NCI-H187 (cell line): ENCODE data around the gene PRKAB1.

Source experiments
- DNase-seq, 2 experiments: peaks; one replicate each; lab custom pipeline; 2025; lab: John Stamatoyannopoulos, UW

Gene PRKAB1

DNA sequence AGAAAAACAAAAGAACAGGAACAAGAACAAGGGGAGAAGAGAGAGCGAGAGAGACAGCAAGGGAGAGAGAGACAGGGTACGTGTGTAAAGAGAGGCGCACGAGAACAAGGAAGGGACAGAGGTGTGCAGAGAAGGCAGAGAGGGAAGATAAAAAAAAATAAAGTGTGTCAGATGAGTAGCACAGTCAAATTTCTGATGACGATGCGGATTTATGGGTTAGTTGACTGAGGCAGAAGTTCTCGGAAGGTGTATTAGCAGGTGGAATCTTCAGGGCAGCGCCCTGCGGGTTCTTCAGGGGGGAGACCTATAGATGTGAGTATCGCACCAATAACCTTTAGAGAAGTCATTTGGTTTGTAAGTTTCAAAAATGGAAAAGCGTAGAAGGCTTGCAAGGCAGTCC is 44.8 kb downstream of the PRKAB1 start:
- DNase-seq, result no peak

DNA sequence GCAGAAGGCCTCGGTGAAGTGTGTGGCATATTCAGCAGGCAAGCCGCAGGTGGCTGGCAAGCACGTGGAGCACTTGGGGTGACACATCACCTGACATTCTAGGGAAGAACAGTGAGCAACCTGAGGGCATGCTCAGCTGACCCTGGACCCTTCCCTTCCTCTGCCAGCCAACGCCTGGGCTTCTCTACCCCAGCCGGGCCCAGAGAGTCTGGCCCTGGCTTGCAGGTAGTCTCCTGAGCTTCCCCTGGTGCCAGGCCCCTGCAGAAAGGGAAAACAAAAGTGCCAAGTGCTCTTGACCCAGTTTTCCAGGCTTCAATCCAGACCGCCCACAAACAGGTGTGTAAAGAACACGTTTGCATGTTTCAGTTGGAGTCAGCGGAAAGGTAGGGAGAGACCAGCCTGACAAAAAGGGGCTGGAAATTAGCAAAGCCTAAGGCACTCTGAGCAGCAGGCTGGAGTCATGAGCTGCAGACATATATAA is 45.7 kb downstream of the PRKAB1 start:
- DNase-seq, result peak; percentile 70 to 92

DNA sequence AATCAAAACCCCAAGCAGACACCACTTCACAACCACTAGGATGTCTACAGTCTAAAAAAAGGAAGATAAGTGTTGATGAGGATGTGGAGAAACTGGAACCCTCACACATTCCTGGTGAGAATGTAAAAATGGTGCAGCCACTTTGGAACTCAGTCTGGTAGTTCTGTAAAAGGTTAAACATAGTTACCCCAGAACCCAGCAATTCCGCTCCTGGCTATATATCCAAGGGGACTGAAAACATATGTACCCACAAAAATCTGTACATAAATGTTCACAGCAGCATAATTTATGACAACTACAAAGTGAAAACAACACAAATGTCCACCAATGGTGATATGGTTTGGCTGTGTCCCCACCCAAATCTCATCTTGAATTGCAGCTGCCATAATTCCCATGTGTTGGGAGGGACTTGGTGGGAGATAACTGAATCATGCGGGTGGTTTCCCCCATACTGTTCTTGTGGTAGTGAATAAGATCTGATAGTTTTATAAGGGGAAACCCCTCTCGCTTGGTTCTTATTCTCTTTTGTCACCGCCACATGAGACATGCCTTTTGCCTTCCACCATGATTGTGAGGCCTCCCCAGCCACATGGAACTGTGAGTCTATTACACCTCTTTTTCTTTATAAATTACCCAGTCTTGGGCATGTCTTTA is 46.8 kb downstream of the PRKAB1 start:
- DNase-seq, result no peak

DNA sequence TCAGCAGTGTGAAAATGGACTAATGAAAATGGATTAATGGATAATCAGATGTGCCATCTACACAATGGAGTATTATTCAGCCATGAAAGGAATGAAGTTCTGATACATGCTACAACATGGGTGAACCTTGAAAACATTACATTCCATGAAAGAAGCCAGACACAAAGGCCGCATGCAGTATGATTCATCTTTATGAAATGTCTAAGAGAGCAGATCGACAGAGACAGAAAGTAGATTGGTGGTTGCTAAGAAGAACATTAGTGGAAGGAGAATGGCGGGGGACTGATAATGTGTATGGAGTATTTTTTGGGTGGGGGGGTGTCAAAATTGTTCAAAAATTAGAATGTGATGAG is 47.3 kb downstream of the PRKAB1 start:
- DNase-seq, result no peak

DNA sequence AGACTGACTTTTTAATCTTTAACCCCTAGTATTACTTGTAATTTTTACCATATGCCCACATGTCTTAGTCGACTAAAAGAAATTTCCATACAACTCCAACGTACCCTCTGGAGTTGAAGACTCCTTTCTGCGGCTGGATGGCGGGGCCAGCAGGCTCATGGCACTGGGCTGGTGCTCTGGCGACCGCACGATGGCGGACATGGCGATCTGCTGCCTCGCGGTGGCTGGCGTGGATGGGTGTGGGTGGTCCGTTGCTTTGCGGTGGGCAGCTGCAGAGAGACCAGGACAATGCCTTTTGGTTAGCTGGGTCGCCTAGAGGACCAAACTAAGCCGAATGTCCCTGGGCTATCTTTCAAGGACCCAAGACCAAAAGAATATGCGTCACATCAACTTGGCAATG is 50.2 kb downstream of the PRKAB1 start:
- DNase-seq, result no peak

DNA sequence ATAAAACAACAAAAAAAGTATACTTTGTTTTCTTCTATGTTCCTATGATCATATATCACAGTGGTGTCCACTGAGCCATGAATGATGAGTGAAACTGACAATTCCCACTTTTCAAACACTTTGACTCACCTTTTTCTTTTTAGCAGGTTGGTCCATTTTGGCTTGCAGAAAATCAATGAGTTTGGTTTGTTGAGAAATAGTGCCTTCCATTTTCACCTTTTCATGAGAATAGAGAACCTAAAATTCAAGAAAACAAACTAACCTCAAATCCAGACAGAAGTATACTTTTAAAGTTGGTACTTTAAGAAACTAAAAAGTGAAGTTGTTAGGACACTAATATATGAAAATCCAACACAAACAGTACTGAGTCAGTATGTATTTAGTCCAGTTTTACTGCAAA is 52.4 kb downstream of the PRKAB1 start:
- no peak for DNase-seq

DNA sequence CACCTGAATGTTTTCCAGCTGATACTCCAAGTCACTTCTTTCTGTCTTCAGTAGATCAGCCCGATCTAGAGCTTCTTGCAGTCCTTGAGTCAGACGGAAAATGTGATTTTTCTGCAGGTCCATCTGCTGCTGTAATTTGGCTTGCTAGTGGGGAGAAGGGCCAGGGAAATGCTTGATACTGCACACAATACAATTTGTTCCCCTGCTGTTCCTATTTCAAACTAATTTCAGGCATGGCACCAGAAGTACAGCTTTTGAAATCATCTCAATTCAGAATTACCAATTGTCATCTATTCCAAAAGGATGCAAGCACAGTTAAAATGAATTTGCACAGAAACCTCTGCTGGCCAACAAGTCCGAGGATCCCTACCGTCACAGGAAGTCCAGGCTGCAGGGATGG is 53.4 kb downstream of the PRKAB1 start:
- no peak for DNase-seq

DNA sequence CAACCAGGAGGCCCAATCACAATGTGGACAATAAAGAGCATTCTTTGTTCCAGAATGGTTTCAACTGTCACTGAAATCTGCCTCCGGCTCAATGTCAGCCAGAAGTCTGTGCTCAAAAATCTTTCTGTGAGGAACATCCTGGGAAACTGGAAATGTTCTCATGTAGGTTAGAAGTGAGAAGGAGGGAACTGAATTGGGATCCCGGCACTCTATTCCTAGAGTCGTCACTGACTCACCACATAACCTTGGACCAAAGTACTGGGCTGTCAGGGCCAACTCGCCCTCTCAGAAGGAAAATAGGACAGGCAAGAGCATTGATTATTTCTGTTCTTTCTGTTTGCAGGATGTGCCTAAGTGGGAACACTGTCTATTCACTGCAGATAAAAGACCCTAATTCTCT is 57.6 kb downstream of the PRKAB1 start:
- DNase-seq, result no peak

DNA sequence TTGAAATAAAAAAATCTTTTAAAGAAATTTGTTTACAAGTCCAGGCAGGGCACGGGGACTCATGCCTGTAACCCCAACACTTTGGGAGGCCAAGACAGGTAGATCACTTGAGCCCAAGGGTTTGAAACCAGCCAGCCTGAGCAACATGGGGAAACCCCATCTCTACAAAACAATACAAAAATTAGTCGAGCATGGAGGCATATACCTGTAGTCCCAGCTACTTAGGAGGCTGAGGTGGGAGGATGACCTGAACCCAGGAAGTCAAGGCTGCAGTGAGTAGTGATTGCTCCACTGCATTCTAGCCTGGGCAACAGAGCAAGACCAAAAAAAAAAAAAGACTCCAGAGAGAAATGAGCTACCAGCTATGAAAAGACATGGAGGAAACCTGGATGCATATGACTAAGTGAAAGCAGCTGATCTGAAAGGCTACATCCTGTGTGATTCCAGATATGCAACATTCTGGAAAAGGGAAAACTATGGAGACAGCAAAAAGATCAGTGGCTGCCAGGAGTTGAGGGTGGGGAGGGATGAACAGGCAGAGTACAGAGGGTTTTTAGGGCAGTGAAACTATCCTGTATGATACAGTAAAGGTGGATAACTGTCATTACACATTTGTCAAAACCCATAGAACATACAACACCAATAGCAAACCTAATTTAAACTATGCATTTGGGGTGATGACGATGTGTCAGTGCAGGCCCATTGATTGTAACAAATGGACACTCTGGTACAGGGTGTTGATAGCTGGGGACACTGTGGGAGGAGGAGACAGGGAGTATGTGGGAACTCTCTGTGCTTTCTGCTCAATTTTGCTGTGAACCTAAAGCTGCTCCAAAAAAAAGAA is 59.9 kb downstream of the PRKAB1 start:
- DNase-seq, result no peak

DNA sequence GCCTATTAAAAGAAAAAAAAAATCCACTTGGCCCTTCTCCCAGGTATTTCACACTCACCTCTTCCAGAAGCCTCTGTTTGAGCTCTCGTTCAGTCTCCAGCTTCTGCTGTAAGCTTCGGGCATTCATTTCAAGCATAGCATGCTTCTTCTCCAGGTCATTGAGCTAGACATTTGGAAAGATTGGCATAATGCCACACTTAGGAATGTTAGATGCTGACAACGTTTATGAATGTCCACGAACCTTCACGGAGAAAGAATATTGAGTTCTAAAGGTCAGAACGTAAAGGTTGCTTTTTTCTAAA is 60.5 kb downstream of the PRKAB1 start:
- no peak for DNase-seq

DNA sequence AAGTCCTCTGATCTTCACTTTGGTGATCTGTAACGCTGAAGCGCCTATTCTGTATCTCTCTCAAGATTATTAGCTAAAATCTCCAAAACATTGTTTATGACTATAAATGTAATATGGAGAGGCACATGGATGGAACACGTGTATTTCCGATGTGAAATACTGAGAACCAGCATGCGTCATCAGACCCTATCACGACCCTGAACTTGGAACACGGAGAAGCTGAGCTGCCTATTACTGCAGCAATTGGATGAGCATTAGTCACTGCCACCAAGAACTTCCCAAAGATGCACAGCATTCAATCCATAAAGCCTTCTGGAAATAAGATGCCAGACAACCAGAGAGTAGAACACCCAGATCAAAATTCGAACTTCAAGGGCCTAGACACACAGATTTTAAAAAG is 61.9 kb downstream of the PRKAB1 start:
- no peak for DNase-seq

DNA sequence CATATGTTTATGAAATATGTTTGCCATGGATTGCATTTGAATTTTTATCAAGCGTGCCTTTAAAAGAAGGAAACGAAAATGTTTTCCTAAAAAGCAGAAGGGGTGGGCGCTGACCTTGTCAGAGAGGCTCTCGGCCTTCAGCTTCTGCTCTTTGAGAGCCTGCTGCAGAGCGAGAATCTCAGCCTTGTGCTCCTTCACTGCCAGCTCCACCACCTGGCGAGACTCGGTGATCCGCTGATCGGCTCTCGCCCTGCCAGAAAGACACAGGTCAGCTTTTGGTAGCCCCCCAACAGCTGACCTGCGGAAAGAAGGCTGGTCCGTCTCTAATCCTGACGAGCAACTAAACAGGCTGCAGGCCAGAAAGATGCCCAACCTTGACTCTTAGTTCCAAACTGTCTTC is 62.4 kb downstream of the PRKAB1 start:
- no peak for DNase-seq
